Neural progenitor cell (in vitro differentiated cells): ENCODE results near the gene ANKRD28. TPM values are rescaled to one million over a fixed set of nuclear protein-coding genes. Genes with fewer than 3 reads are reported as not detected.

Experiments
- DNase-seq: peaks from one replicate; pipeline ENCODE4 v3.0.0-alpha.2; 2016; ENCODE audit warnings: low spot score
- H2AFZ ChIP-seq: fragments of 200-600 bp; sonication (generic); replicated peaks from 2 replicates; pipeline ENCODE4 v1.6.1; 2016; ENCODE audit warnings: antibody characterized with exemption
- H3F3A ChIP-seq: fragments of 200-600 bp; sonication (generic); 2 replicates; pipeline ENCODE4 v1.6.1; 2016; ENCODE audit warnings: antibody characterized with exemption, low read depth
- H3K27ac ChIP-seq: fragments of 200-600 bp; sonication (generic); 2 replicates; pipeline ENCODE4 v1.5.1; 2016; ENCODE audit warnings: mild to moderate bottlenecking
- H3K27me3 ChIP-seq: fragments of 200-600 bp; sonication (generic); 2 replicates; pipeline ENCODE4 v1.6.1; 2016; ENCODE audit warnings: mild to moderate bottlenecking, moderate library complexity
- H3K36me3 ChIP-seq: fragments of 200-600 bp; sonication (generic); 2 replicates; pipeline ENCODE4 v1.5.1; 2016
- H3K4me1 ChIP-seq: fragments of 200-600 bp; sonication (generic); 2 replicates; pipeline ENCODE4 v1.6.1; 2016; ENCODE audit warnings: mixed run types
- H3K4me2 ChIP-seq: fragments of 200-600 bp; sonication (generic); 2 replicates; pipeline ENCODE4 v1.6.1; 2016
- H3K4me3 ChIP-seq: fragments of 200-600 bp; sonication (generic); 2 replicates; pipeline ENCODE4 v1.5.1; 2016
- H3K79me2 ChIP-seq: fragments of 200-600 bp; sonication (generic); 2 replicates; pipeline ENCODE4 v1.6.1; 2016; ENCODE audit warnings: low read depth
- H3K9ac ChIP-seq: fragments of 200-600 bp; sonication (generic); 2 replicates; pipeline ENCODE4 v1.6.1; 2016
- H3K9me3 ChIP-seq: fragments of 200-600 bp; sonication (generic); 2 replicates; pipeline ENCODE4 v1.5.1; 2016; ENCODE audit warnings: low read depth
- H4K20me1 ChIP-seq: fragments of 200-600 bp; sonication (generic); 2 replicates; pipeline ENCODE4 v1.6.1; 2016; ENCODE audit warnings: low read depth
- H3K27ac Mint-ChIP-seq: 3 replicates; pipeline ENCODE4 v1.8.0; 2021; ENCODE audit warnings: mixed read lengths
- H3K27me3 Mint-ChIP-seq: 2 replicates; pipeline ENCODE4 v1.8.0; 2022; ENCODE audit warnings: low read depth, mild to moderate bottlenecking, inconsistent platforms, moderate library complexity, mixed read lengths; ENCODE audit not compliant: insufficient read depth
- H3K36me3 Mint-ChIP-seq: 3 replicates; pipeline ENCODE4 v1.8.0; 2021; ENCODE audit warnings: mixed read lengths
- H3K4me1 Mint-ChIP-seq: 3 replicates; pipeline ENCODE4 v1.8.0; 2021; ENCODE audit warnings: mixed read lengths
- H3K4me3 Mint-ChIP-seq: 3 replicates; pipeline ENCODE4 v1.8.0; 2021; ENCODE audit warnings: mild to moderate bottlenecking, moderate library complexity, mixed read lengths
- H3K9me3 Mint-ChIP-seq: 3 replicates; pipeline ENCODE4 v1.8.0; 2020; ENCODE audit warnings: mixed read lengths
- CTCF ChIP-seq: fragments of 200-600 bp; sonication (generic); IDR thresholded peaks from 2 replicates; pipeline ENCODE4 v1.5.1; 2017; ENCODE audit warnings: antibody characterized with exemption, mild to moderate bottlenecking
- EZH2 ChIP-seq: fragments of 200-600 bp; sonication (generic); IDR thresholded peaks from 2 replicates; pipeline ENCODE4 v1.6.1; 2017; ENCODE audit warnings: antibody characterized with exemption, mild to moderate bottlenecking, moderate library complexity
- EZH2phosphoT487 ChIP-seq: fragments of 200-600 bp; sonication (generic); IDR thresholded peaks from 2 replicates; pipeline ENCODE4 v1.6.1; 2017; ENCODE audit warnings: antibody characterized with exemption
- total RNA-seq: library from RNA; depleted of rRNA; stranded (reverse); fragments of >200 nt; gene quantifications from 2 replicates; pipeline ENCODE4 v1.2.3, GENCODE V29; 2015; ENCODE audit warnings: low replicate concordance

ANKRD28 gene
- total RNA-seq, 1 donor from 2014 or later: 36.4 TPM

GRCh38 chr3:15694628-15695027 is 103.2 kb downstream of the ANKRD28 start:
- Histone ChIP-seq H3K9ac (no peak overlapping the region), H4K20me1 (no peaks in the 10 kb centered on the region), H3K36me3 (peaks cover 4% of the 10 kb centered on the region), H3K27ac (no peak overlapping the region), H3K27me3 (no peaks in the 10 kb centered on the region), H3K4me3 (no peak overlapping the region), H3F3A (no peaks in the 10 kb centered on the region), H3K9me3 (no peaks in the 10 kb centered on the region), H3K4me1 (no peaks in the 10 kb centered on the region), H2AFZ (no peak overlapping the region), H3K79me2 (no peaks in the 10 kb centered on the region), H3K4me2 (no peak overlapping the region)
- Mint-ChIP-seq H3K27ac (no peak overlapping the region), H3K4me3 (no peak overlapping the region), H3K9me3 (peaks cover 2% of the 10 kb centered on the region), H3K36me3 (peaks cover 16% of the 10 kb centered on the region), H3K4me1 (no peaks in the 10 kb centered on the region), H3K27me3 (peaks cover 2% of the 10 kb centered on the region)
- DNase-seq: no peak
- TF ChIP-seq CTCF: no peak
- TF ChIP-seq EZH2phosphoT487: no peak
- no peak for TF ChIP-seq EZH2

- Histone ChIP-seq H3K4me3 (no peak overlapping the region), H2AFZ (no peak overlapping the region), H3K9ac (no peak overlapping the region), H3K9me3 (no peaks in the 10 kb centered on the region), H3K79me2 (no peaks in the 10 kb centered on the region), H3K27ac (no peak overlapping the region), H3K4me1 (no peaks in the 10 kb centered on the region), H3K36me3 (peaks cover 4% of the 10 kb centered on the region), H3K27me3 (no peaks in the 10 kb centered on the region), H3K4me2 (no peak overlapping the region), H4K20me1 (no peaks in the 10 kb centered on the region), H3F3A (no peaks in the 10 kb centered on the region)
- Mint-ChIP-seq H3K36me3 (peaks cover 12% of the 10 kb centered on the region), H3K9me3 (no peaks in the 10 kb centered on the region), H3K27me3 (peaks cover 2% of the 10 kb centered on the region), H3K27ac (no peak overlapping the region), H3K4me3 (no peak overlapping the region), H3K4me1 (no peaks in the 10 kb centered on the region)
- DNase-seq: no peak
- TF ChIP-seq EZH2: no peak
- TF ChIP-seq CTCF: no peak
- no peak for TF ChIP-seq EZH2phosphoT487
These were observed 104.4 kb downstream of the ANKRD28 start for GRCh38 chr3:15693355-15693754.

- no peaks in the 10 kb centered on the region for H3K4me1 Mint-ChIP-seq
- H3K4me3 Mint-ChIP-seq: no peak overlapping the region
- no peaks in the 10 kb centered on the region for H3F3A ChIP-seq
- H3K9ac ChIP-seq: no peak overlapping the region
- H4K20me1 ChIP-seq: no peaks in the 10 kb centered on the region
- H3K27ac Mint-ChIP-seq: no peak overlapping the region
- no peaks in the 10 kb centered on the region for H3K9me3 ChIP-seq
- no peak for DNase-seq
- H3K79me2 ChIP-seq: no peaks in the 10 kb centered on the region
- no peaks in the 10 kb centered on the region for H3K4me1 ChIP-seq
- H3K9me3 Mint-ChIP-seq: no peaks in the 10 kb centered on the region
- H3K4me3 ChIP-seq: no peak overlapping the region
- TF ChIP-seq EZH2phosphoT487: no peak
- TF ChIP-seq EZH2: no peak
- TF ChIP-seq CTCF: no peak
- H3K27ac ChIP-seq: no peak overlapping the region
- peaks cover 8% of the 10 kb centered on the region for H3K36me3 Mint-ChIP-seq
- peaks cover 8% of the 10 kb centered on the region for H3K36me3 ChIP-seq
- H2AFZ ChIP-seq: no peak overlapping the region
- H3K27me3 ChIP-seq: no peaks in the 10 kb centered on the region
- H3K27me3 Mint-ChIP-seq: no peaks in the 10 kb centered on the region
- H3K4me2 ChIP-seq: no peak overlapping the region
These were observed 107.0 kb downstream of the ANKRD28 start for GRCh38 chr3:15690748-15691147.

- H3K36me3 Mint-ChIP-seq: peaks cover 11% of the 10 kb centered on the region
- no peaks in the 10 kb centered on the region for H3K9me3 ChIP-seq
- H3K4me1 Mint-ChIP-seq: no peaks in the 10 kb centered on the region
- no peak overlapping the region for H3K27ac ChIP-seq
- H3K4me2 ChIP-seq: no peak overlapping the region
- H3K4me3 ChIP-seq: no peak overlapping the region
- H3K36me3 ChIP-seq: peaks cover 9% of the 10 kb centered on the region
- H3K27ac Mint-ChIP-seq: no peak overlapping the region
- H3K79me2 ChIP-seq: no peaks in the 10 kb centered on the region
- H3F3A ChIP-seq: no peaks in the 10 kb centered on the region
- no peak overlapping the region for H3K9ac ChIP-seq
- TF ChIP-seq EZH2phosphoT487 (no peak), EZH2 (no peak), CTCF (no peak)
- H3K27me3 Mint-ChIP-seq: no peaks in the 10 kb centered on the region
- no peaks in the 10 kb centered on the region for H3K9me3 Mint-ChIP-seq
- H2AFZ ChIP-seq: no peak overlapping the region
- H3K27me3 ChIP-seq: no peaks in the 10 kb centered on the region
- DNase-seq: no peak
- H3K4me1 ChIP-seq: no peaks in the 10 kb centered on the region
- no peaks in the 10 kb centered on the region for H4K20me1 ChIP-seq
- no peak overlapping the region for H3K4me3 Mint-ChIP-seq
These were observed 107.5 kb downstream of the ANKRD28 start for GRCh38 chr3:15690230-15690629.
